Right forelimb (tissue), 1 donor: ENCODE results near the gene FAM53B.
"Not testable (repeated sequence)": the region's sequence is repeated elsewhere in the genome, so short reads cannot be mapped to it uniquely, and the experiment has no call there.

ENCODE experiments used
- DNase-seq: peaks from one replicate; pipeline ENCODE4 v3.0.0-alpha.2; 2018

Gene FAM53B

GRCh38 chr10:124624466-124624865 is 119.7 kb downstream of the FAM53B start:
- DNase-seq = no peak

GRCh38 chr10:124624006-124624405 is 120.2 kb downstream of the FAM53B start:
- DNase-seq = no peak

- DNase-seq = no peak
Observed at GRCh38 chr10:124622866-124623536, 121.2 kb downstream of the FAM53B start.

GRCh38 chr10:124622158-124622557 is 122.0 kb downstream of the FAM53B start:
- no peak for DNase-seq

GRCh38 chr10:124621637-124622036 is 122.5 kb downstream of the FAM53B start:
- no peak for DNase-seq

- no peak for DNase-seq
Observed at GRCh38 chr10:124619802-124620490, 124.2 kb downstream of the FAM53B start.

GRCh38 chr10:124619195-124619594 is 125.0 kb downstream of the FAM53B start:
- no peak for DNase-seq

GRCh38 chr10:124618470-124619073 is 125.6 kb downstream of the FAM53B start:
- no peak for DNase-seq

GRCh38 chr10:124616836-124617130 is 127.4 kb downstream of the FAM53B start:
- DNase-seq = no peak

GRCh38 chr10:124616040-124616835 is 127.9 kb downstream of the FAM53B start:
- no peak for DNase-seq

GRCh38 chr10:124615259-124615658 is 128.9 kb downstream of the FAM53B start:
- no peak for DNase-seq

GRCh38 chr10:124614003-124614659 is 130.0 kb downstream of the FAM53B start:
- DNase-seq = no peak

GRCh38 chr10:124612611-124613498 is 131.3 kb downstream of the FAM53B start:
- no peak for DNase-seq

GRCh38 chr10:124611738-124612137 is 132.4 kb downstream of the FAM53B start:
- no peak for DNase-seq

GRCh38 chr10:124610851-124611250 is 133.3 kb downstream of the FAM53B start:
- not testable (repeated sequence) for DNase-seq

- DNase-seq = not testable (repeated sequence)
Observed at GRCh38 chr10:124610186-124610585, 134.0 kb downstream of the FAM53B start.

GRCh38 chr10:124609698-124610097 is 134.5 kb downstream of the FAM53B start:
- no peak for DNase-seq

GRCh38 chr10:124608093-124608721 is 136.0 kb downstream of the FAM53B start:
- no peak for DNase-seq

GRCh38 chr10:124607693-124608092 is 136.5 kb downstream of the FAM53B start:
- no peak for DNase-seq

GRCh38 chr10:124606822-124607221 is 137.4 kb downstream of the FAM53B start:
- no peak for DNase-seq
